B cell (primary cell): ENCODE results near the gene AVPR1B. TPM values are rescaled to one million over a fixed set of nuclear protein-coding genes. Genes with fewer than 3 reads are reported as not detected.

Experiments
- ATAC-seq: fragments of 200-7000 bp; cut with Tn5 transposase; one replicate; pipeline ENCODE4 v1.10.0; 2021; ENCODE audit warnings: low read depth, mild to moderate bottlenecking, moderate number of reproducible peaks, moderate library complexity
- CTCF ChIA-PET: fragments of 350-600 bp; sonication (Branson Sonifier 250); formaldehyde crosslinking; loops from one replicate; lab custom pipeline; 2021; ENCODE audit warnings: antibody characterized with exemption, inconsistent platforms; lab: Charles Lee
- POLR2A ChIA-PET: fragments of 350-600 bp; sonication (Branson Sonifier 250); formaldehyde crosslinking; loops from one replicate; lab custom pipeline; 2021; ENCODE audit warnings: antibody characterized with exemption; lab: Charles Lee
- DNase-seq: peaks from one replicate; pipeline ENCODE4 v3.0.0; 2013
- H2AFZ ChIP-seq: 2 replicates; pipeline ENCODE4 v1.6.1; 2012; ENCODE audit warnings: mild to moderate bottlenecking, low read depth, low read length; ENCODE audit not compliant: insufficient read depth, poor library complexity, severe bottlenecking
- H3K27ac ChIP-seq, 2 donors: 1 replicate in 1 of 2; 2 replicates in 1 of 2; pipeline ENCODE4 v1.5.1; 2012 to 2013; ENCODE audit warnings: low read length in 2 of 2, mild to moderate bottlenecking in 2 of 2, moderate library complexity in 1 of 2
- H3K27me3 ChIP-seq, 4 experiments: fragments of 200-600 bp in 1 of 4; sonication (generic) in 1 of 4; replicated peaks in 1 of 4; 1 replicate in 2 of 4; 2 replicates in 2 of 4; pipeline versions ENCODE4 v1.6.1 to v1.7.0; 2013 to 2016; ENCODE audit warnings: low read length in 3 of 4, mild to moderate bottlenecking in 2 of 4, mixed read lengths in 1 of 4, moderate library complexity in 1 of 4; ENCODE audit not compliant: insufficient read depth in 4 of 4, control insufficient read depth in 3 of 4; ENCODE audit errors: control extremely low read depth in 1 of 4
- H3K36me3 ChIP-seq, 2 experiments: replicated peaks in 1 of 2; 1 replicate in 1 of 2; 2 replicates in 1 of 2; pipeline versions ENCODE4 v1.6.1 to v1.7.1; 2013; ENCODE audit warnings: low read length in 1 of 2; ENCODE audit not compliant: insufficient read depth in 2 of 2, control insufficient read depth in 1 of 2; ENCODE audit errors: control extremely low read depth in 1 of 2, extremely low read depth in 1 of 2
- H3K4me1 ChIP-seq, 2 donors: fragments of 200-600 bp in 1 of 2; sonication (generic) in 1 of 2; 1 replicate in 1 of 2; 2 replicates in 1 of 2; pipeline versions ENCODE4 v1.5.1 to v1.6.1; 2013 to 2017; ENCODE audit warnings: low read length in 2 of 2; ENCODE audit not compliant: control insufficient read depth in 2 of 2, insufficient read depth in 2 of 2
- H3K4me2 ChIP-seq: replicated peaks from 2 replicates; pipeline ENCODE3; 2012; ENCODE audit warnings: mild to moderate bottlenecking, low read depth, low read length; ENCODE audit not compliant: poor library complexity, severe bottlenecking
- H3K4me3 ChIP-seq, 5 experiments: fragments of 200-600 bp in 1 of 5; sonication (generic) in 1 of 5; 1 replicate in 3 of 5; 2 replicates in 2 of 5; pipeline versions ENCODE4 v1.5.1 to v1.7.0; 2011 to 2016; ENCODE audit warnings: low read length in 4 of 5, mild to moderate bottlenecking in 4 of 5, low read depth in 2 of 5, control low read depth in 1 of 5, moderate library complexity in 1 of 5; ENCODE audit not compliant: insufficient read depth in 1 of 5; ENCODE audit errors: control extremely low read depth in 1 of 5, extremely low read depth in 1 of 5
- H3K79me2 ChIP-seq: fragments of 200-600 bp; sonication (generic); one replicate; pipeline ENCODE4 v1.6.0; 2016; ENCODE audit warnings: low read length; ENCODE audit not compliant: control insufficient read depth, insufficient read depth
- H3K9ac ChIP-seq: fragments of 200-600 bp; sonication (generic); 2 replicates; pipeline ENCODE4 v1.6.1; 2017; ENCODE audit warnings: mild to moderate bottlenecking, low read length, moderate library complexity
- H3K9me3 ChIP-seq, 3 donors: one replicate each; pipeline versions ENCODE4 v1.6.1 to v1.7.1; 2013; ENCODE audit warnings: low read length in 2 of 3; ENCODE audit not compliant: control insufficient read depth in 2 of 3, insufficient read depth in 1 of 3; ENCODE audit errors: control extremely low read depth in 1 of 3
- H4K20me1 ChIP-seq: 2 replicates; pipeline ENCODE4 v1.6.0; 2012; ENCODE audit warnings: mild to moderate bottlenecking, low read length; ENCODE audit not compliant: insufficient read depth, control insufficient read depth, poor library complexity, severe bottlenecking
- H3K27ac Mint-ChIP-seq: one replicate; pipeline ENCODE4 v1.8.0; 2021; ENCODE audit warnings: mixed read lengths
- H3K27me3 Mint-ChIP-seq: one replicate; pipeline ENCODE4 v1.8.0; 2021; ENCODE audit warnings: mixed read lengths
- H3K4me1 Mint-ChIP-seq: one replicate; pipeline ENCODE4 v1.8.0; 2021; ENCODE audit warnings: mixed read lengths
- H3K4me3 Mint-ChIP-seq: one replicate; pipeline ENCODE4 v1.8.0; 2021; ENCODE audit warnings: mixed read lengths
- H3K9me3 Mint-ChIP-seq: one replicate; pipeline ENCODE4 v1.8.0; 2022; ENCODE audit warnings: mixed read lengths; ENCODE audit not compliant: insufficient read depth
- CTCF ChIP-seq: fragments of 200-600 bp; IDR thresholded peaks from one replicate; pipeline ENCODE4 v1.8.0; 2022; ENCODE audit warnings: antibody characterized with exemption, mild to moderate bottlenecking
- EZH2 ChIP-seq: IDR thresholded peaks from 2 replicates; pipeline ENCODE4 v1.6.1; 2012; ENCODE audit warnings: borderline replicate concordance, low read depth, mild to moderate bottlenecking, moderate library complexity, low read length; ENCODE audit not compliant: insufficient read depth, poor library complexity, severe bottlenecking
- WGBS: methylation state at CpG from one replicate; pipeline ENCODE4 v1.1.5; 2013; ENCODE audit warnings: missing lambda C conversion rate; ENCODE audit not compliant: insufficient coverage; 5-methylcytosine and 5-hydroxymethylcytosine counted together
- intact Hi-C: fragments of 100-400 bp; cut with micrococcal nuclease; formaldehyde crosslinking; loops from one replicate; pipeline ENCODE4 v1.10.0; 2022
- polyA plus RNA-seq: library from polyadenylated mRNA; depleted of rRNA; stranded (reverse); fragments of >200 nt; gene quantifications from 2 replicates; pipeline ENCODE4 v1.2.3, GENCODE V29; 2012
- total RNA-seq, 2 donors: library from RNA; stranded (reverse); fragments of 120-200 nt in 1 of 2; gene quantifications; 1 replicate in 1 of 2; 2 replicates in 1 of 2; pipeline versions ENCODE4 v1.2.3 to v1.2.4, GENCODE V29; 2013 to 2022

AVPR1B gene
- total and polyA plus RNA-seq, 2 donors (not counting 1 experiment from before 2014, with no cell fraction given): 0.59 TPM; not detected in 1

GRCh38 chr1:206109718-206110117 lies 7.5 kb downstream of the AVPR1B start:
- Histone ChIP-seq H3K4me3 (no peak overlapping the region), H3K4me2 (no peak overlapping the region), H3K79me2 (no peaks in the 10 kb centered on the region), H3K27me3 (no peaks in the 10 kb centered on the region), H3K4me1 (peaks cover 3 to 5% of the 10 kb centered on the region in 2 donors), H4K20me1 (no peaks in the 10 kb centered on the region), H3K27ac (no peak overlapping the region), H3K36me3 (no peaks in the 10 kb centered on the region), H2AFZ (no peak overlapping the region), H3K9ac (no peak overlapping the region), H3K9me3 (no peaks in the 10 kb centered on the region)
- ATAC-seq (no peak), DNase-seq (no peak)
- Mint-ChIP-seq H3K27ac (no peak overlapping the region), H3K4me1 (peaks cover 12% of the 10 kb centered on the region), H3K9me3 (no peaks in the 10 kb centered on the region), H3K27me3 (no peaks in the 10 kb centered on the region), H3K4me3 (no peak overlapping the region)
- intact Hi-C loops: no loop called here
- no peak for TF ChIP-seq CTCF
- TF ChIP-seq EZH2: no peak
- ChIA-PET POLR2A (no interaction called here), CTCF (interaction anchor here (0.7 to 16.1 kb wide), 8 partner anchors 28 to 320 kb away, joined by 3 to 682 read pairs (median 26); partner anchors contain the start of gene CTSE)
- 91% methylated on average over 4 of the region's 4 CpGs for WGBS

- Mint-ChIP-seq H3K4me3 (no peak overlapping the region), H3K4me1 (peaks cover 15% of the 10 kb centered on the region), H3K9me3 (no peaks in the 10 kb centered on the region), H3K27me3 (no peaks in the 10 kb centered on the region), H3K27ac (no peak overlapping the region)
- intact Hi-C loops: no loop called here
- DNase-seq (no peak), ATAC-seq (no peak)
- Histone ChIP-seq H3K4me3 (no peak overlapping the region), H3K79me2 (no peaks in the 10 kb centered on the region), H3K27ac (no peak overlapping the region), H4K20me1 (no peaks in the 10 kb centered on the region), H2AFZ (no peak overlapping the region), H3K27me3 (no peaks in the 10 kb centered on the region), H3K9me3 (no peaks in the 10 kb centered on the region), H3K36me3 (no peaks in the 10 kb centered on the region), H3K4me2 (no peak overlapping the region), H3K9ac (no peak overlapping the region), H3K4me1 (peaks cover 3 to 5% of the 10 kb centered on the region in 2 donors)
- CTCF ChIA-PET: interaction anchor here (0.7 to 16.1 kb wide), 12 partner anchors 12 to 189 kb away, joined by 3 to 682 read pairs (median 18); partner anchors contain the start of gene CTSE
- POLR2A ChIA-PET: no interaction called here
- TF ChIP-seq CTCF (no peak), EZH2 (no peak)
- WGBS: no CpG with 5 or more reads among the region's 2 CpGs
Measured at GRCh38 chr1:206108635-206109034, 8.6 kb downstream of the AVPR1B start.
